Parathyroid adenoma (tissue), 2 donors: ENCODE data around the gene GRN.

Source experiments
- H2AFZ ChIP-seq: fragments of 300-600 bp; sonication (generic); one replicate; pipeline ENCODE4 v1.7.0; 2017; ENCODE audit warnings: antibody characterized with exemption, mild to moderate bottlenecking
- H3K27ac ChIP-seq: fragments of 300-600 bp; sonication (generic); one replicate; pipeline ENCODE4 v1.7.0; 2017
- H3K27me3 ChIP-seq: fragments of 300-600 bp; sonication (generic); one replicate; pipeline ENCODE4 v1.7.0; 2017; ENCODE audit warnings: low read length; ENCODE audit not compliant: control insufficient read depth, insufficient read depth
- H3K36me3 ChIP-seq: fragments of 300-600 bp; sonication (generic); one replicate; pipeline ENCODE4 v1.7.0; 2017; ENCODE audit warnings: low read length; ENCODE audit not compliant: control insufficient read depth, insufficient read depth
- H3K4me1 ChIP-seq: fragments of 300-600 bp; sonication (generic); one replicate; pipeline ENCODE4 v1.7.0; 2017; ENCODE audit warnings: control low read depth
- H3K4me2 ChIP-seq: fragments of 300-600 bp; sonication (generic); one replicate; pipeline ENCODE4 v1.7.0; 2017; ENCODE audit warnings: low read length
- H3K4me3 ChIP-seq: fragments of 300-600 bp; sonication (generic); one replicate; pipeline ENCODE4 v1.7.0; 2017; ENCODE audit warnings: low read depth, low read length
- H3K79me2 ChIP-seq: fragments of 300-600 bp; sonication (generic); one replicate; pipeline ENCODE4 v1.7.0; 2017; ENCODE audit warnings: control low read depth
- H3K9ac ChIP-seq: fragments of 300-600 bp; sonication (generic); one replicate; pipeline ENCODE4 v1.7.0; 2017; ENCODE audit warnings: mild to moderate bottlenecking
- H3K9me3 ChIP-seq: fragments of 300-600 bp; sonication (generic); one replicate; pipeline ENCODE4 v1.7.0; 2017; ENCODE audit warnings: low read length; ENCODE audit not compliant: control insufficient read depth
- TF ChIP-seq, protein P1 (sequence below): fragments of 300-600 bp; sonication (generic); IDR thresholded peaks from one replicate; pipeline ENCODE4 v1.7.0; 2017; ENCODE audit warnings: antibody characterized with exemption, mild to moderate bottlenecking
- donor health status: primary hyperparathyroidism.

Gene GRN

DNA sequence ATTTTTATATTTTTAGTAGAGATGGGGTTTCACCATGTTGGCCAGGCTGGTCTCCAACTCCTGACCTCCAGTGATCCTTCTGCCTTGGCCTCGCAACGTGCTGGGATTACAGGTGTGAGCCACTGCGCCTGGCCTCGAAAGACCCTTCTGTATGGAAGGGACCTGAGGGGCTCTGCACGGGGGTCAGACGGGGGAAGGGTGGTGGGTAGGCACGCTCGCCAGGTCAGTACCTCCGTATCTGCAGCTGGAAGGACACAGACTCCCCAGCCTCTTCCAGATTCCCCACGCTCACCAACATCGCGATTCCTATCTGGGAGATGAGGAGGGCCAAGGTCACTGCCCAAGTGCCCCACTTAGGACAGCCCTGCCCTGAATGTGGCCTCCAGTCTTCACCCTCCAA is 31.7 kb downstream of the GRN start:
- Histone ChIP-seq H3K9ac (no peak overlapping the region), H3K4me2 (no peak overlapping the region), H3K27ac (no peak overlapping the region), H3K4me1 (peaks cover 16% of the 10 kb centered on the region), H3K9me3 (no peaks in the 10 kb centered on the region), H3K27me3 (no peaks in the 10 kb centered on the region), H3K4me3 (no peak overlapping the region), H2AFZ (peak overlapping the region; percentile 64), H3K36me3 (no peaks in the 10 kb centered on the region), H3K79me2 (no peaks in the 10 kb centered on the region)
- TF ChIP-seq, protein P1, sequence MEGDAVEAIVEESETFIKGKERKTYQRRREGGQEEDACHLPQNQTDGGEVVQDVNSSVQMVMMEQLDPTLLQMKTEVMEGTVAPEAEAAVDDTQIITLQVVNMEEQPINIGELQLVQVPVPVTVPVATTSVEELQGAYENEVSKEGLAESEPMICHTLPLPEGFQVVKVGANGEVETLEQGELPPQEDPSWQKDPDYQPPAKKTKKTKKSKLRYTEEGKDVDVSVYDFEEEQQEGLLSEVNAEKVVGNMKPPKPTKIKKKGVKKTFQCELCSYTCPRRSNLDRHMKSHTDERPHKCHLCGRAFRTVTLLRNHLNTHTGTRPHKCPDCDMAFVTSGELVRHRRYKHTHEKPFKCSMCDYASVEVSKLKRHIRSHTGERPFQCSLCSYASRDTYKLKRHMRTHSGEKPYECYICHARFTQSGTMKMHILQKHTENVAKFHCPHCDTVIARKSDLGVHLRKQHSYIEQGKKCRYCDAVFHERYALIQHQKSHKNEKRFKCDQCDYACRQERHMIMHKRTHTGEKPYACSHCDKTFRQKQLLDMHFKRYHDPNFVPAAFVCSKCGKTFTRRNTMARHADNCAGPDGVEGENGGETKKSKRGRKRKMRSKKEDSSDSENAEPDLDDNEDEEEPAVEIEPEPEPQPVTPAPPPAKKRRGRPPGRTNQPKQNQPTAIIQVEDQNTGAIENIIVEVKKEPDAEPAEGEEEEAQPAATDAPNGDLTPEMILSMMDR: no peak

DNA sequence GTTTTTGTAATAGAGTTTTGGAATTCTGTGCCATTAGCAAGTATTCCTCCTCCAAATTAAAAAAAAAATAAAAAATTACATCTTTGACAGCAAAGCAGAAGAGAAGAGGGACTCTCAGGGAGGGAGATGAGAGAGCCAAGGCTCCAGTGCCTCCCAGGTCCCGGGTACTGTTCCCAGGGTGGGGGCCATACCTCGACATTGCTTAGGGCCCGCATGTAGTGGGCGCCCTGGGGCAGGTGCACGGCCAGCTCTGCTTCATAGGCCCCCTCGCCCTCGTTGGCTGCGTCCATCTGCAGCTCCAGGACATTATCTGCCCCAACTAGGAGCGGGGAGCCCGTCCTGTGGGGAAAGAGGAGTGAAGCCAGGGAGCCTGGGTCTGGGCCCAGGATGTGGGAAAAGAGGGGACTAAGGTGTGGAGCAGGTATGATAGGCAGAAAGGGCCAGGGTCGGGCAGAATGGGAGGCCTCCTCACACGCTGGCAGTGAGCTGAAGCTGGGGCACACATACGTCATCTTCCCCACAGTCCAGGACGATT is 33.1 kb downstream of the GRN start:
- no peak overlapping the region for H3K27ac ChIP-seq
- H3K4me1 ChIP-seq: peaks cover 16% of the 10 kb centered on the region
- H3K9ac ChIP-seq: no peak overlapping the region
- no peak overlapping the region for H3K4me3 ChIP-seq
- H3K27me3 ChIP-seq: no peaks in the 10 kb centered on the region
- no peaks in the 10 kb centered on the region for H3K9me3 ChIP-seq
- no peak overlapping the region for H2AFZ ChIP-seq
- H3K79me2 ChIP-seq: no peaks in the 10 kb centered on the region
- TF ChIP-seq, protein P1: no peak
- no peaks in the 10 kb centered on the region for H3K36me3 ChIP-seq
- H3K4me2 ChIP-seq: no peak overlapping the region

DNA sequence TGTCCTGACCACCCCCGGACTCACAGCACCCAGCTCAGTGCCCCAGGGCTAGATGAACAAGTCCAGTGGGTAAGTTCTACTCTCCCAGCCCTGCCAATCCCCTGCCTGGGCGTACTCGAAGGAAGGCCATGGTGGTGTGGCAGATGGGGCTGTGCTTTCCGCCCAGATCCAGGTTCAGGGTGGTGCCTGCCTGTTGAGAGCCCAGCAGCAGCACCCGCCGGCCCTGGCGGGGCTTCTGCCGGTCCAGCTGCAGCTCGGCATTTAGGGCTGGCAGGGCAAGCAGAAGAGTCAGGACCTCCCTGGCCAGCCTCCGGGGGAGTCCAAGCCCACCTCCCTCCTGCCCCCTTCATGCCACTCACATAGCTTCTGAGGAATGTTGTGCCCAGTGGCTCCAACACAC is 34.8 kb downstream of the GRN start:
- H3K4me1 ChIP-seq: peaks cover 16% of the 10 kb centered on the region
- H3K4me3 ChIP-seq: no peak overlapping the region
- H3K4me2 ChIP-seq: no peak overlapping the region
- no peak overlapping the region for H3K9ac ChIP-seq
- no peak overlapping the region for H2AFZ ChIP-seq
- H3K36me3 ChIP-seq: no peaks in the 10 kb centered on the region
- TF ChIP-seq, protein P1: no peak
- H3K79me2 ChIP-seq: no peaks in the 10 kb centered on the region
- no peaks in the 10 kb centered on the region for H3K27me3 ChIP-seq
- H3K9me3 ChIP-seq: no peaks in the 10 kb centered on the region
- no peak overlapping the region for H3K27ac ChIP-seq

DNA sequence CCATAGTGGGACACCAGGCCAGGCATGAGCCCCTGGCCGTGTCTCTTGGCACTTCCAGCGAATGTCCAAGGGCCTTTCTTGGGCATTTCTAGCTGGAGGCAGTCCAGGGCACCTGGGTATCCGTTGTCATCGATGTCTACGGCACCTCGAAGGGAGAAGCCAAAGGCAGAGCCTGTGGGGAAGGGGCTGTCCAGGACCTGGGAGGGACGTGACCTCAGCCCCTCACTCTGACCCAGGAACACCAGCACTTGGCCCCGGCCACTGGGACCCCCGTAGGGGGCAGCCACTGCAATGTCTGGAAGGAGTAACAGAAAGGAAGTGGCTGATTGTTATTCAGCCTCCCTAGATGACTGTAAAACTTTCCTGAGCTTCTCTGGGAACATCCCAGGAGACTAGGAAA is 35.7 kb downstream of the GRN start:
- no peaks in the 10 kb centered on the region for H3K27me3 ChIP-seq
- TF ChIP-seq, protein P1: no peak
- no peaks in the 10 kb centered on the region for H3K9me3 ChIP-seq
- no peak overlapping the region for H3K9ac ChIP-seq
- H2AFZ ChIP-seq: no peak overlapping the region
- H3K4me2 ChIP-seq: no peak overlapping the region
- H3K4me3 ChIP-seq: no peak overlapping the region
- H3K4me1 ChIP-seq: peaks cover 8% of the 10 kb centered on the region
- H3K27ac ChIP-seq: no peak overlapping the region
- H3K79me2 ChIP-seq: no peaks in the 10 kb centered on the region
- H3K36me3 ChIP-seq: no peaks in the 10 kb centered on the region

DNA sequence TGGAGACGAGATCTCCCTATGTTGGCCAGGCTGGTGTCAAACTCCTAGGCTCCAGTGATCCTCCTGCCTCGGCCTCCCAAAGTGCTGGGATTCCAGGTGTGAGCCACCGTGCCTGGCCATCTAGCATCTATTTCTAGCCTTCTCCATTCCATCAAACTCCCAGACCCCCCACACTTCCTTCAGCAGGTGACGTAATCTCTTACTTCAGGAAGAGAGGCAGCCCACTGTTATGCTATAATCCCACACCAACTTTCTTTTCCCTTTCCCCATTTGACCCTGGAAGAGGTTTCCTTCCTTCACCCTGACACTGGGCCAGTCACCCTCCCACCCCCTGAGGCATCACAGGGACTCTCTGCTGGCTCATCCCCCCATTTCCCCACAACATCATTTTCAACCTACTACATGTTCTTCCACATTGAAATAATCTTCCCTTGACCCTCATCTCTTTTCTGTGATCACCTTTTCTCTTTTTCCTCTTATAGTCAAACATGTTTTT is 36.8 kb downstream of the GRN start:
- Histone ChIP-seq H3K27me3 (no peaks in the 10 kb centered on the region), H3K4me1 (no peaks in the 10 kb centered on the region), H3K9me3 (no peaks in the 10 kb centered on the region), H3K27ac (no peak overlapping the region), H3K4me2 (no peak overlapping the region), H2AFZ (no peak overlapping the region), H3K4me3 (no peak overlapping the region), H3K79me2 (no peaks in the 10 kb centered on the region), H3K36me3 (no peaks in the 10 kb centered on the region), H3K9ac (no peak overlapping the region)
- TF ChIP-seq, protein P1: no peak
